Suprapubic skin (tissue), 4 donors: ENCODE measurements around the gene RAB27B.

Experiments used
- POLR2A ChIP-seq, 2 donors: fragments of 450-650 bp; IDR thresholded peaks; one replicate each; pipeline ENCODE4 v1.6.1; 2017; ENCODE audit warnings: antibody characterized with exemption in 2 of 2, mild to moderate bottlenecking in 2 of 2, moderate library complexity in 2 of 2
- POLR2AphosphoS5 ChIP-seq, 3 donors: sonication (generic); formaldehyde crosslinking; IDR thresholded peaks; one replicate each; pipeline ENCODE4 v1.6.1; 2017; ENCODE audit warnings: antibody characterized with exemption in 3 of 3
- TF ChIP-seq, protein P1 (sequence below), 2 donors: fragments of 200-600 bp in 1 of 2; fragments of 450-650 bp in 1 of 2; sonication (generic) in 1 of 2; IDR thresholded peaks; one replicate each; pipeline ENCODE4 v1.5.1; 2016 to 2019; ENCODE audit warnings: antibody characterized with exemption in 2 of 2, mild to moderate bottlenecking in 1 of 2, moderate library complexity in 1 of 2

- TF ChIP-seq POLR2AphosphoS5 (IDR thresholded peaks at IDR 0.05) (no peak), POLR2A (IDR thresholded peaks at IDR 0.05) (no peak)
- TF ChIP-seq, protein P1, sequence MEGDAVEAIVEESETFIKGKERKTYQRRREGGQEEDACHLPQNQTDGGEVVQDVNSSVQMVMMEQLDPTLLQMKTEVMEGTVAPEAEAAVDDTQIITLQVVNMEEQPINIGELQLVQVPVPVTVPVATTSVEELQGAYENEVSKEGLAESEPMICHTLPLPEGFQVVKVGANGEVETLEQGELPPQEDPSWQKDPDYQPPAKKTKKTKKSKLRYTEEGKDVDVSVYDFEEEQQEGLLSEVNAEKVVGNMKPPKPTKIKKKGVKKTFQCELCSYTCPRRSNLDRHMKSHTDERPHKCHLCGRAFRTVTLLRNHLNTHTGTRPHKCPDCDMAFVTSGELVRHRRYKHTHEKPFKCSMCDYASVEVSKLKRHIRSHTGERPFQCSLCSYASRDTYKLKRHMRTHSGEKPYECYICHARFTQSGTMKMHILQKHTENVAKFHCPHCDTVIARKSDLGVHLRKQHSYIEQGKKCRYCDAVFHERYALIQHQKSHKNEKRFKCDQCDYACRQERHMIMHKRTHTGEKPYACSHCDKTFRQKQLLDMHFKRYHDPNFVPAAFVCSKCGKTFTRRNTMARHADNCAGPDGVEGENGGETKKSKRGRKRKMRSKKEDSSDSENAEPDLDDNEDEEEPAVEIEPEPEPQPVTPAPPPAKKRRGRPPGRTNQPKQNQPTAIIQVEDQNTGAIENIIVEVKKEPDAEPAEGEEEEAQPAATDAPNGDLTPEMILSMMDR (IDR thresholded peaks at IDR 0.05), result no peak
Observed at GRCh38 chr18:54786206-54786605, 42.1 kb upstream of the RAB27B start.
